Heart left ventricle (tissue), 13 donors: ENCODE data around the gene JAK3.

Experiments used
- CTCF ChIP-seq, 12 donors: fragments of 200-600 bp; sonication (generic) in 4 of 12; IDR thresholded peaks; one replicate each; pipeline versions ENCODE4 v1.5.0 to v1.8.0; 2018 to 2022; ENCODE audit warnings: antibody characterized with exemption in 12 of 12, mild to moderate bottlenecking in 5 of 12
- POLR2A ChIP-seq, 2 donors: fragments of 450-650 bp; IDR thresholded peaks; one replicate each; pipeline ENCODE4 v1.6.1; 2017; ENCODE audit warnings: antibody characterized with exemption in 2 of 2, mild to moderate bottlenecking in 2 of 2, moderate library complexity in 2 of 2
- donor health status: ischemic (EF 13 %, LVEDD 7.1; RV severe dilation, severe dysfunction).
- donor health status: DM: no; HTN: yes; CAD: no.
- donor health status: DM: no; HTN: no; CAD: no.
- donor health status: ischemic (EF 25% LVEDD 6.9; RV normal size, moderate dysfunction).
- donor health status: ischemic (EF 25% LVEDD 5.7; RV mildly dilated, moderate dysfunction).
- donor health status: ischemic (EF 35%, LVEDD 5.7; RV mildly dilated, moderate dysfunction).
- donor health status: nonischemic (EF 11% LVEDD 7.7; RV severe dilation, severe dysfunction).
- donor health status: DM: yes; HTN: yes; CAD: no.
- donor health status: PGD.
- donor health status: ischemic (EF 29% LVEDD 5.4; RV normal size, mild dysfunction).
- donor health status: nonischemic (EF 23%, LVEDD 6.1; RV moderate dilation, normal function).

GRCh38 chr19:17832443-17833208 lies 15.2 kb downstream of the JAK3 start:
- TF ChIP-seq CTCF (IDR thresholded peaks at IDR 0.05) (no peak), POLR2A (IDR thresholded peaks at IDR 0.05) (no peak)
